ENCODE results near the gene SCYGR5.

GRCh38 chr2:227671170-227671905 is 4.7 kb downstream of the SCYGR5 start:
- TF ChIP-seq CTCF (IDR thresholded peaks at IDR 0.05; ENCODE audit: poor library complexity, severe bottlenecking) = no peak
- TF ChIP-seq TAF1 (IDR thresholded peaks at IDR 0.05; ENCODE audit: low read depth) = no peak
- no peak for TF ChIP-seq RAD21 (conservative IDR thresholded peaks at IDR 0.05)
- TF ChIP-seq REST (IDR thresholded peaks at IDR 0.05; ENCODE audit: borderline replicate concordance) = no peak
- no peak for TF ChIP-seq EZH2 (IDR thresholded peaks at IDR 0.05; ENCODE audit: borderline replicate concordance, insufficient read depth, low read length, poor library complexity, severe bottlenecking)
- no peak for TF ChIP-seq POLR2AphosphoS5 (IDR thresholded peaks at IDR 0.05)
- TF ChIP-seq EP300 (conservative IDR thresholded peaks at IDR 0.05; ENCODE audit: poor library complexity, severe bottlenecking) = no peak
- TF ChIP-seq SMC3 (conservative IDR thresholded peaks at IDR 0.05; ENCODE audit: poor library complexity) = no peak
- TF ChIP-seq MXI1 (conservative IDR thresholded peaks at IDR 0.05; ENCODE audit: poor library complexity, severe bottlenecking) = no peak

Data from neural cell (in vitro differentiated cells).